Psoas muscle (tissue), 8 donors: Measurements from ENCODE around the gene SPTAN1. TPM values are rescaled to one million over a fixed set of nuclear protein-coding genes. Genes with fewer than 3 reads are reported as not detected.

Experiments
- ATAC-seq, 4 donors: fragments of 200-7000 bp; cut with Tn5 transposase; one replicate each; pipeline ENCODE4 v1.9.1; 2020; ENCODE audit warnings: moderate library complexity in 3 of 4, mild to moderate bottlenecking in 2 of 4
- DNase-seq, 2 donors: peaks; one replicate each; pipeline ENCODE4 v3.0.0-alpha.2; 2020
- H3K27ac ChIP-seq: fragments of 200-600 bp; one replicate; pipeline ENCODE4 v1.8.0; 2022
- H3K27me3 ChIP-seq, 3 donors: fragments of 200-600 bp in 1 of 3; one replicate each; pipeline versions ENCODE4 v1.6.1 to v1.8.0; 2013 to 2022; ENCODE audit warnings: low read length in 2 of 3, mild to moderate bottlenecking in 2 of 3, moderate library complexity in 1 of 3; ENCODE audit not compliant: insufficient read depth in 3 of 3
- H3K36me3 ChIP-seq, 2 donors: fragments of 200-600 bp in 1 of 2; one replicate each; pipeline versions ENCODE4 v1.6.1 to v1.8.0; 2013 to 2022; ENCODE audit warnings: low read depth in 1 of 2, mild to moderate bottlenecking in 1 of 2, moderate library complexity in 1 of 2; ENCODE audit not compliant: insufficient read depth in 1 of 2
- H3K4me1 ChIP-seq: fragments of 200-600 bp; one replicate; pipeline ENCODE4 v1.8.0; 2022
- H3K4me3 ChIP-seq: fragments of 200-600 bp; one replicate; pipeline ENCODE4 v1.8.0; 2022; ENCODE audit warnings: mild to moderate bottlenecking
- H3K9me3 ChIP-seq: fragments of 200-600 bp; one replicate; pipeline ENCODE4 v1.8.0; 2022
- CTCF ChIP-seq: fragments of 200-600 bp; IDR thresholded peaks from one replicate; pipeline ENCODE4 v1.8.0; 2022; ENCODE audit warnings: antibody characterized with exemption
- WGBS, 3 donors: extraction: QIAGEN DNeasy Blood & Tissue Kit; methylation state at CpG; one replicate each; pipeline versions ENCODE4 v1.1.6 to v1.1.7; 2013; 5-methylcytosine and 5-hydroxymethylcytosine counted together
- intact Hi-C, 2 donors: fragments of 100-400 bp; cut with DNase I; formaldehyde crosslinking; loops; one replicate each; pipeline versions ENCODE4 v1.11.0 to v1.14.2; 2022
- polyA plus RNA-seq, 3 donors: library from polyadenylated mRNA; stranded (reverse); fragments of 200-250 nt; gene quantifications; one replicate each; pipeline ENCODE4 v1.2.3, GENCODE V29; 2013
- total RNA-seq, 4 donors: library from RNA; stranded (reverse); fragmentation: NEBNext Ultra II Directional in 2 of 4; extraction: Animal tissue kit (Norgen Biotek cat#: 25700) in 2 of 4; gene quantifications; one replicate each; pipeline versions ENCODE4 v1.2.1 to v1.2.4, GENCODE V29; 2021 to 2023
- donor health status: healthy with polysubstance abuse.
- donor health status: DM: no; HTN: no; CAD: no; lungs with moderate emphysema.
- donor health status: Bipolar disorder and iron deficiency.
- donor health status: healthy.
- donor health status: DM: yes; HTN: yes; CAD: no.
- donor health status: DM: no; HTN: no; CAD: no.
- donor health status: DM: no; HTN: no; CAD: no.
- donor health status: DM: yes; HTN: yes; CAD: no.

The SPTAN1 gene
- total and polyA plus RNA-seq, 7 donors, result 18.1 to 91.4 (median 42.6) TPM

- Histone ChIP-seq H3K27ac (no peak overlapping the region), H3K27me3 (no peaks in the 10 kb centered on the region), H3K36me3 (peaks cover 12 to 95% of the 10 kb centered on the region in 2 donors), H3K4me1 (no peaks in the 10 kb centered on the region), H3K9me3 (no peaks in the 10 kb centered on the region), H3K4me3 (no peak overlapping the region)
- intact Hi-C loops, result no loop called here
- WGBS, 3 donors, result 80 to 94% (median 93%) methylated on average over 2 of the region's 2 CpGs
- no peak for TF ChIP-seq CTCF
- ATAC-seq (no peak), DNase-seq (no peak)
These were observed 25.7 kb upstream of the SPTAN1 start for GRCh38 chr9:128526720-128527119.

GRCh38 chr9:128528445-128529160 is 23.8 kb upstream of the SPTAN1 start:
- DNase-seq (no peak), ATAC-seq (no peak)
- TF ChIP-seq CTCF, result no peak
- H3K27me3 ChIP-seq, result no peaks in the 10 kb centered on the region
- H3K27ac ChIP-seq, result no peak overlapping the region
- peaks cover 12 to 99% of the 10 kb centered on the region in 2 donors for H3K36me3 ChIP-seq
- no peaks in the 10 kb centered on the region for H3K9me3 ChIP-seq
- H3K4me3 ChIP-seq, result no peak overlapping the region
- intact Hi-C loops, result no loop called here
- WGBS, 3 donors, result 89 to 93% (median 92%) methylated on average over 15 of the region's 15 CpGs
- H3K4me1 ChIP-seq, result no peaks in the 10 kb centered on the region

GRCh38 chr9:128529191-128529590 is 23.2 kb upstream of the SPTAN1 start:
- no peak for ATAC-seq
- no peaks in the 10 kb centered on the region for H3K27me3 ChIP-seq
- DNase-seq, result no peak
- 72 to 85% (median 80%) methylated on average over 4 of the region's 4 CpGs for WGBS, 3 donors
- H3K4me3 ChIP-seq, result no peak overlapping the region
- no peaks in the 10 kb centered on the region for H3K9me3 ChIP-seq
- no peak overlapping the region for H3K27ac ChIP-seq
- intact Hi-C loops, result no loop called here
- TF ChIP-seq CTCF, result no peak
- H3K36me3 ChIP-seq, result peaks cover 18 to 99% of the 10 kb centered on the region in 2 donors
- H3K4me1 ChIP-seq, result no peaks in the 10 kb centered on the region

GRCh38 chr9:128532581-128532980 is 19.8 kb upstream of the SPTAN1 start:
- no peak for DNase-seq
- WGBS, 3 donors, result 95 to 97% (median 97%) methylated on average over 4 of the region's 4 CpGs

More at GRCh38 chr9:128532581-128532980, 19.8 kb upstream of the SPTAN1 start:
- Histone ChIP-seq H3K27me3 (no peaks in the 10 kb centered on the region), H3K4me1 (no peaks in the 10 kb centered on the region), H3K27ac (no peak overlapping the region), H3K9me3 (no peaks in the 10 kb centered on the region), H3K4me3 (no peak overlapping the region), H3K36me3 (peaks cover 11 to 98% of the 10 kb centered on the region in 2 donors)
- no peak for TF ChIP-seq CTCF
- intact Hi-C loops, result no loop called here
- ATAC-seq, result no peak
